IMR-90 (cell line): ENCODE measurements around the gene MRPL51. TPM values are rescaled to one million over a fixed set of nuclear protein-coding genes. Genes with fewer than 3 reads are reported as not detected.

ENCODE experiments used
- ATAC-seq: fragments of 200-7000 bp; cut with Tn5 transposase; 2 replicates; pipeline ENCODE4 v1.9.1; 2020; ENCODE audit warnings: low read depth, mild to moderate bottlenecking, moderate library complexity
- BruUV-seq: library from RNA; stranded (reverse); fragments of 400-500 nt; replicated peaks from 2 replicates; lab custom pipeline; 2021; lab: Mats Ljungman, UMichigan
- CTCF ChIA-PET: fragments of 300-600 bp; formaldehyde crosslinking; extraction: SDS; loops from one replicate; lab custom pipeline; 2021; ENCODE audit warnings: antibody characterized with exemption; lab: Yijun Ruan, JAX
- POLR2A ChIA-PET: fragments of 300-600 bp; sonication (Branson Sonifier 250); formaldehyde crosslinking; loops from one replicate; lab custom pipeline; 2022; ENCODE audit warnings: antibody characterized with exemption; ENCODE audit not compliant: unreplicated experiment; lab: Charles Lee
- DNase-seq: peaks from one replicate; pipeline ENCODE4 v3.0.0; 2013
- H2AFZ ChIP-seq: replicated peaks from 2 replicates; pipeline ENCODE3; 2013; ENCODE audit warnings: low read length, mild to moderate bottlenecking; ENCODE audit not compliant: poor library complexity
- H2AK5ac ChIP-seq: 2 replicates; pipeline ENCODE4 v1.6.1; 2013; ENCODE audit warnings: low read depth, low read length, inconsistent platforms
- H2AK9ac ChIP-seq: replicated peaks from 2 replicates; pipeline ENCODE3; 2013; ENCODE audit warnings: mild to moderate bottlenecking, low read depth, low read length, moderate library complexity; ENCODE audit not compliant: poor library complexity
- H2BK120ac ChIP-seq: 2 replicates; pipeline ENCODE4 v1.6.1; 2013; ENCODE audit warnings: low read depth, low read length, inconsistent platforms
- H2BK15ac ChIP-seq: 3 replicates; pipeline ENCODE4 v1.6.1; 2013; ENCODE audit warnings: low read depth, low read length, inconsistent platforms
- H2BK20ac ChIP-seq: 2 replicates; pipeline ENCODE4 v1.6.1; 2013; ENCODE audit warnings: low read depth, mild to moderate bottlenecking, inconsistent platforms, low read length, moderate library complexity
- H2BK5ac ChIP-seq: 2 replicates; pipeline ENCODE4 v1.6.1; 2013; ENCODE audit warnings: mild to moderate bottlenecking, low read depth, low read length, inconsistent platforms; ENCODE audit not compliant: poor library complexity, severe bottlenecking
- H3K14ac ChIP-seq: replicated peaks from 2 replicates; pipeline ENCODE4 v1.6.1; 2013; ENCODE audit warnings: low read depth, low read length, inconsistent platforms
- H3K18ac ChIP-seq: 2 replicates; pipeline ENCODE4 v1.6.1; 2013; ENCODE audit warnings: low read depth, low read length, control low read depth
- H3K23ac ChIP-seq: 2 replicates; pipeline ENCODE4 v1.6.1; 2013; ENCODE audit warnings: low read depth, low read length, inconsistent platforms
- H3K27ac ChIP-seq: 2 replicates; pipeline ENCODE4 v1.5.1; 2013; ENCODE audit warnings: mild to moderate bottlenecking, control low read depth, low read length; ENCODE audit not compliant: insufficient read depth
- H3K27me3 ChIP-seq: 2 replicates; pipeline ENCODE4 v1.6.1; 2013; ENCODE audit warnings: low read length; ENCODE audit not compliant: control insufficient read depth, insufficient read depth
- H3K36me3 ChIP-seq: 2 replicates; pipeline ENCODE4 v1.6.1; 2013; ENCODE audit warnings: low read length, mixed read lengths; ENCODE audit not compliant: control insufficient read depth, insufficient read depth
- H3K4ac ChIP-seq: 2 replicates; pipeline ENCODE4 v1.6.1; 2013; ENCODE audit warnings: low read depth, low read length, inconsistent platforms
- H3K4me1 ChIP-seq: 2 replicates; pipeline ENCODE4 v1.6.1; 2013; ENCODE audit warnings: low read length, mixed read lengths; ENCODE audit not compliant: control insufficient read depth, insufficient read depth
- H3K4me2 ChIP-seq: 2 replicates; pipeline ENCODE4 v1.6.1; 2013; ENCODE audit warnings: low read depth, mild to moderate bottlenecking, control low read depth, low read length, moderate library complexity
- H3K4me3 ChIP-seq: 2 replicates; pipeline ENCODE4 v1.5.1; 2013; ENCODE audit warnings: low read depth, mild to moderate bottlenecking, control low read depth, low read length, moderate library complexity; ENCODE audit not compliant: insufficient read depth
- H3K56ac ChIP-seq: 2 replicates; pipeline ENCODE4 v1.6.1; 2013; ENCODE audit warnings: low read length, inconsistent platforms; ENCODE audit not compliant: insufficient read depth; ENCODE audit errors: extremely low read depth
- H3K79me1 ChIP-seq, 2 experiments: 2 replicates each; pipeline ENCODE4 v1.6.1; 2013; ENCODE audit warnings: low read length in 2 of 2, inconsistent platforms in 1 of 2, low read depth in 1 of 2
- H3K9ac ChIP-seq: 2 replicates; pipeline ENCODE4 v1.6.1; 2013; ENCODE audit warnings: low read depth, low read length, control low read depth
- H3K9me1 ChIP-seq: 2 replicates; pipeline ENCODE4 v1.6.1; 2013; ENCODE audit warnings: low read length, inconsistent platforms; ENCODE audit not compliant: insufficient read depth
- H3K9me3 ChIP-seq: 2 replicates; pipeline ENCODE4 v1.6.1; 2013; ENCODE audit warnings: low read length; ENCODE audit not compliant: control insufficient read depth, insufficient read depth
- H4K20me1 ChIP-seq: 2 replicates; pipeline ENCODE4 v1.6.1; 2013; ENCODE audit warnings: low read length, inconsistent platforms; ENCODE audit not compliant: insufficient read depth
- H4K5ac ChIP-seq: 2 replicates; pipeline ENCODE4 v1.6.1; 2013; ENCODE audit warnings: mild to moderate bottlenecking, low read depth, low read length, control low read depth
- H4K8ac ChIP-seq, 2 experiments: 2 replicates each; pipeline ENCODE4 v1.6.1; 2013; ENCODE audit warnings: low read depth in 2 of 2, low read length in 2 of 2, control low read depth in 1 of 2, inconsistent platforms in 1 of 2
- H4K91ac ChIP-seq: 2 replicates; pipeline ENCODE4 v1.6.1; 2013; ENCODE audit warnings: low read depth, low read length, inconsistent platforms; ENCODE audit not compliant: insufficient read depth
- BHLHE40 ChIP-seq: fragments of 150-350 bp; IDR thresholded peaks from 2 replicates; pipeline ENCODE4 v1.6.1; 2016; ENCODE audit warnings: mild to moderate bottlenecking, low read depth, low read length
- CEBPB ChIP-seq: IDR thresholded peaks from 2 replicates; pipeline ENCODE4 v1.6.1; 2012; ENCODE audit warnings: low read depth, low read length, improper control_type of control experiment
- CHD1 ChIP-seq: IDR thresholded peaks from 2 replicates; pipeline ENCODE4 v1.6.1; 2012; ENCODE audit warnings: low read depth, low read length, improper control_type of control experiment
- CTCF ChIP-seq: conservative IDR thresholded peaks from 2 replicates; pipeline ENCODE4 v1.5.1; 2012; ENCODE audit warnings: mild to moderate bottlenecking, low read depth, low read length, improper control_type of control experiment
- ELK1 ChIP-seq: fragments of 150-350 bp; IDR thresholded peaks from 2 replicates; pipeline ENCODE4 v1.6.1; 2016; ENCODE audit warnings: low read depth, mild to moderate bottlenecking, low read length, moderate library complexity, borderline replicate concordance
- FOS ChIP-seq: fragments of 150-350 bp; IDR thresholded peaks from 2 replicates; pipeline ENCODE4 v1.6.1; 2016; ENCODE audit warnings: low read depth, low read length
- MAFK ChIP-seq: IDR thresholded peaks from 2 replicates; pipeline ENCODE4 v1.6.1; 2012; ENCODE audit warnings: low read depth, low read length, improper control_type of control experiment
- MAZ ChIP-seq: IDR thresholded peaks from 2 replicates; pipeline ENCODE4 v1.6.1; 2012; ENCODE audit warnings: low read depth, mild to moderate bottlenecking, low read length, improper control_type of control experiment, moderate library complexity, borderline replicate concordance
- MXI1 ChIP-seq: IDR thresholded peaks from 2 replicates; pipeline ENCODE4 v1.6.1; 2012; ENCODE audit warnings: low read depth, mild to moderate bottlenecking, low read length, moderate library complexity, borderline replicate concordance
- NFE2L2 ChIP-seq: fragments of 150-350 bp; IDR thresholded peaks from 2 replicates; pipeline ENCODE4 v1.6.1; 2016; ENCODE audit warnings: low read depth, mild to moderate bottlenecking, low read length
- POLR2A ChIP-seq: IDR thresholded peaks from 2 replicates; pipeline ENCODE4 v1.6.1; 2012; ENCODE audit warnings: mild to moderate bottlenecking, low read depth, low read length
- RAD21 ChIP-seq: IDR thresholded peaks from 2 replicates; pipeline ENCODE4 v1.6.1; 2012; ENCODE audit warnings: low read length, improper control_type of control experiment
- RCOR1 ChIP-seq: IDR thresholded peaks from 2 replicates; pipeline ENCODE4 v1.6.1; 2012; ENCODE audit warnings: mild to moderate bottlenecking, low read length, improper control_type of control experiment; ENCODE audit not compliant: insufficient replicate concordance
- RFX5 ChIP-seq: IDR thresholded peaks from 2 replicates; pipeline ENCODE4 v1.8.0; 2012; ENCODE audit warnings: low read depth, mild to moderate bottlenecking, low read length, moderate library complexity
- SMC3 ChIP-seq: fragments of 150-350 bp; IDR thresholded peaks from 2 replicates; pipeline ENCODE4 v1.6.1; 2016; ENCODE audit warnings: low read depth, mild to moderate bottlenecking, antibody characterized with exemption, low read length, moderate library complexity
- USF2 ChIP-seq: fragments of 150-350 bp; IDR thresholded peaks from 2 replicates; pipeline ENCODE4 v1.6.1; 2017; ENCODE audit warnings: mild to moderate bottlenecking, antibody characterized with exemption, low read length, low read depth
- WGBS, 2 experiments: methylation state at CpG; one replicate each; pipeline versions ENCODE4 v1.1.5 to v1.1.7; 2013; ENCODE audit warnings: missing lambda C conversion rate in 2 of 2; ENCODE audit not compliant: insufficient read length in 1 of 2; ENCODE audit errors: extremely low coverage in 2 of 2; 5-methylcytosine and 5-hydroxymethylcytosine counted together
- dilution Hi-C: fragments of 300-500 bp; cut with HindIII; formaldehyde crosslinking; loops from one replicate; pipeline ENCODE4 v1.14.3; 2018; ENCODE audit warnings: low sequenced_read_pairs; ENCODE audit not compliant: unreplicated experiment
- in situ Hi-C: fragments of 300-500 bp; cut with MboI; formaldehyde crosslinking; loops from 3 replicates; pipeline ENCODE4 v1.14.3; 2019; ENCODE audit warnings: low sequenced_read_pairs, inconsistent platforms, mixed read lengths
- intact Hi-C: fragments of 100-400 bp; cut with micrococcal nuclease; formaldehyde crosslinking; loops from 2 replicates; pipeline ENCODE4 v1.10.0; 2022
- polyA plus RNA-seq, 3 experiments: library from polyadenylated mRNA; depleted of rRNA; stranded (reverse); fragments of >200 nt; gene quantifications; 2 replicates each; pipeline ENCODE4 v1.2.3, GENCODE V29; 2012; ENCODE audit warnings: low replicate concordance in 1 of 3
- total RNA-seq: library from RNA; depleted of rRNA; stranded (reverse); fragments of >200 nt; gene quantifications from 2 replicates; pipeline ENCODE4 v1.2.3, GENCODE V29; 2012

MRPL51 gene
- total and polyA plus RNA-seq, 2 of the 4 experiments (the other 2 are of a cell fraction), result 80.1 to 160 TPM

- peak overlapping the region; percentile 97 for H2BK5ac ChIP-seq
- peak overlapping the region; percentile 35; the same call in 1 of the 2 replicates for H3K9ac ChIP-seq
- WGBS, 2 experiments, result 100% methylated on average over 1 of the region's 7 CpGs; no CpG with 5 or more reads in 1 of the 2 experiments
- CTCF ChIA-PET, result interaction anchor here (0.7 kb wide), 1 partner anchor 12 kb away, joined by 6 read pairs; no protein-coding TSS in a partner anchor
- peak overlapping the region; percentile 92 for H2AK9ac ChIP-seq
- H2AK5ac ChIP-seq, result peak overlapping the region; percentile 93
- no peaks in the 10 kb centered on the region; the same call in none of the 2 replicates for H3K9me1 ChIP-seq
- H3K23ac ChIP-seq, result peak overlapping the region; percentile 28; the same call in 1 of the 2 replicates
- peak overlapping the region; percentile 94 for H3K14ac ChIP-seq
- peaks cover 46 to 65% of the 10 kb centered on the region in 2 experiments for H3K79me1 ChIP-seq
- ATAC-seq (no peak), DNase-seq (no peak)
- in situ Hi-C loops, result no loop called here
- no peak overlapping the region for H2AFZ ChIP-seq
- H3K27me3 ChIP-seq, result no peaks in the 10 kb centered on the region
- peak overlapping the region; percentile 98 to 99 for H4K8ac ChIP-seq
- intact Hi-C loops, result no loop called here
- H2BK120ac ChIP-seq, result peak overlapping the region; percentile 97
- H3K27ac ChIP-seq, result peak overlapping the region; percentile 93
- H4K5ac ChIP-seq, result peak overlapping the region; percentile 99
- POLR2A ChIA-PET, result interaction anchor here (1.3 kb wide), 1 partner anchor 26 kb away, joined by 15 read pairs; the partner anchor contains the start of gene GAPDH
- peaks cover 10% of the 10 kb centered on the region for H3K4me1 ChIP-seq
- dilution Hi-C loops, result no loop called here
- no peaks in the 10 kb centered on the region for H4K20me1 ChIP-seq
- H3K18ac ChIP-seq, result peak overlapping the region; percentile 100
- peak overlapping the region; percentile 96 for H4K91ac ChIP-seq
- peak overlapping the region; percentile 53; the same call in 2 of the 3 replicates for H2BK15ac ChIP-seq
- H3K9me3 ChIP-seq, result no peaks in the 10 kb centered on the region
- peak overlapping the region; percentile 84 for H2BK20ac ChIP-seq
- H3K36me3 ChIP-seq, result peaks cover 22% of the 10 kb centered on the region
- no TSS peak for BruUV-seq
- H3K4me2 ChIP-seq, result no peak overlapping the region
- H3K56ac ChIP-seq, result no peak overlapping the region
- H3K4me3 ChIP-seq, result no peak overlapping the region
- TF ChIP-seq CTCF, result no peak
- TF ChIP-seq CHD1, result no peak
- no peak for TF ChIP-seq SMC3
- TF ChIP-seq USF2, result no peak
- TF ChIP-seq RAD21, result no peak
- TF ChIP-seq MAFK, result no peak
- no peak for TF ChIP-seq BHLHE40
- no peak for TF ChIP-seq RFX5
- TF ChIP-seq MAZ, result no peak
- no peak for TF ChIP-seq FOS
- TF ChIP-seq RCOR1, result no peak
- TF ChIP-seq ELK1, result no peak
- no peak for TF ChIP-seq POLR2A
- no peak for TF ChIP-seq CEBPB
- no peak for TF ChIP-seq MXI1
- TF ChIP-seq NFE2L2, result no peak
- peak overlapping the region; percentile 96 for H3K4ac ChIP-seq
Measured at GRCh38 chr12:6508087-6508486, 15.0 kb upstream of the MRPL51 start.
